DOHH2 (cell line): ENCODE measurements around the gene DCXR.

Experiments
- EZH2phosphoT487 ChIP-seq: fragments of 200-600 bp; sonication (generic); IDR thresholded peaks from 2 replicates; pipeline ENCODE4 v1.6.1; 2017; ENCODE audit warnings: borderline replicate concordance, mild to moderate bottlenecking, antibody characterized with exemption, low read length, moderate library complexity, mixed read lengths
- TF ChIP-seq, protein P1 (sequence below): fragments of 200-600 bp; sonication (generic); IDR thresholded peaks from one replicate; pipeline ENCODE4 v1.5.1; 2014; ENCODE audit warnings: antibody characterized with exemption, mild to moderate bottlenecking, low read depth, low read length; ENCODE audit not compliant: poor library complexity, severe bottlenecking

DNA sequence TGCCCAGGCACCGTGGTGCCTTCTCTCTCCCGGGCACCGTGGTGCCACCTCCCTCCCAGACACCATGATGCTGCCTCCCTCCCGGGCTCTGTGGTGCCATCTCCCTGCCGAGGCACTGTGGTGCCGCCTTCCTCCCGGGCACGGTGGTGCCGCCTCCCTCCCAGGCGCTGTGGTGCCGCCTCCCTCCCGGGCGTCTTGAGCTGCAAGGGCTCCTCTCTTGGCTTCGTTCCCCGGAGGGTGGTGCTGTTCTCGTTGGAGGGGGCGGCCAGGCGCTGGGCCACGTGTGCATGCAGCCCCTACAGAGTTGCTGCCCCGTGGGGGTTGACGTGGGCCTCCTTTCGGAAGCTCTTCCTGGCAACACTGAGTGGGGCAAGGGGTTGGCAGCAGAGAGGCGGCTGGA is 23.1 kb downstream of the DCXR start:
- TF ChIP-seq, protein P1, sequence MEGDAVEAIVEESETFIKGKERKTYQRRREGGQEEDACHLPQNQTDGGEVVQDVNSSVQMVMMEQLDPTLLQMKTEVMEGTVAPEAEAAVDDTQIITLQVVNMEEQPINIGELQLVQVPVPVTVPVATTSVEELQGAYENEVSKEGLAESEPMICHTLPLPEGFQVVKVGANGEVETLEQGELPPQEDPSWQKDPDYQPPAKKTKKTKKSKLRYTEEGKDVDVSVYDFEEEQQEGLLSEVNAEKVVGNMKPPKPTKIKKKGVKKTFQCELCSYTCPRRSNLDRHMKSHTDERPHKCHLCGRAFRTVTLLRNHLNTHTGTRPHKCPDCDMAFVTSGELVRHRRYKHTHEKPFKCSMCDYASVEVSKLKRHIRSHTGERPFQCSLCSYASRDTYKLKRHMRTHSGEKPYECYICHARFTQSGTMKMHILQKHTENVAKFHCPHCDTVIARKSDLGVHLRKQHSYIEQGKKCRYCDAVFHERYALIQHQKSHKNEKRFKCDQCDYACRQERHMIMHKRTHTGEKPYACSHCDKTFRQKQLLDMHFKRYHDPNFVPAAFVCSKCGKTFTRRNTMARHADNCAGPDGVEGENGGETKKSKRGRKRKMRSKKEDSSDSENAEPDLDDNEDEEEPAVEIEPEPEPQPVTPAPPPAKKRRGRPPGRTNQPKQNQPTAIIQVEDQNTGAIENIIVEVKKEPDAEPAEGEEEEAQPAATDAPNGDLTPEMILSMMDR: no peak
- TF ChIP-seq EZH2phosphoT487: no peak
